Frontal cortex (tissue), 4 donors: ENCODE results near the gene NOP16. TPM values are rescaled to one million over a fixed set of nuclear protein-coding genes. Genes with fewer than 3 reads are reported as not detected.
"Not testable (repeated sequence)": the region's sequence is repeated elsewhere in the genome, so short reads cannot be mapped to it uniquely, and the experiment has no call there.

Experiments used
- DNase-seq, 2 donors: peaks; one replicate each; pipeline ENCODE4 v3.0.0; 2012; ENCODE audit warnings: low spot score in 2 of 2
- FAIRE-seq: peaks from 2 replicates; lab custom pipeline; 2012; peaks lifted over from hg19 to GRCh38; lab: Jason Lieb, UNC
- total RNA-seq: library from RNA; depleted of rRNA; stranded (reverse); fragments of >200 nt; gene quantifications from one replicate; pipeline ENCODE4 v1.2.3, GENCODE V29; 2014
- donor health status: control.
- donor health status: control.
- donor health status: control.

Gene NOP16
- total RNA-seq, 1 donor from 2014 or later: 12.6 TPM

- FAIRE-seq: no peak
- no peak for DNase-seq
These were observed 22.2 kb upstream of the NOP16 start for GRCh38 chr5:176410486-176411180.

- FAIRE-seq (no peak), DNase-seq (no peak)
These were observed 21.4 kb upstream of the NOP16 start for GRCh38 chr5:176409765-176410164.

- FAIRE-seq (no peak), DNase-seq (no peak)
These were observed 20.2 kb upstream of the NOP16 start for GRCh38 chr5:176408590-176408989.

GRCh38 chr5:176408252-176408573, 19.8 kb upstream of the NOP16 start:
- FAIRE-seq, DNase-seq: not testable (repeated sequence)

- DNase-seq (no peak), FAIRE-seq (no peak)
These were observed 19.3 kb upstream of the NOP16 start for GRCh38 chr5:176407456-176408251.

- FAIRE-seq: no peak
- DNase-seq: no peak
These were observed 18.1 kb upstream of the NOP16 start for GRCh38 chr5:176406436-176407052.

GRCh38 chr5:176405656-176406435, 17.4 kb upstream of the NOP16 start:
- DNase-seq (no peak), FAIRE-seq (no peak)

- DNase-seq: no peak
- no peak for FAIRE-seq
These were observed 13.1 kb upstream of the NOP16 start for GRCh38 chr5:176401281-176402205.

GRCh38 chr5:176400382-176401156, 12.2 kb upstream of the NOP16 start:
- DNase-seq (no peak), FAIRE-seq (no peak)

GRCh38 chr5:176397736-176398420, 9.5 kb upstream of the NOP16 start:
- FAIRE-seq (no peak), DNase-seq (no peak)

- FAIRE-seq (no peak), DNase-seq (no peak)
These were observed 7.9 kb upstream of the NOP16 start for GRCh38 chr5:176396330-176396729.

- FAIRE-seq: no peak
These were observed 6.7 kb upstream of the NOP16 start for GRCh38 chr5:176394881-176395675.

GRCh38 chr5:176394096-176394495, 5.7 kb upstream of the NOP16 start:
- FAIRE-seq: no peak
- no peak for DNase-seq

More at GRCh38 chr5:176394881-176395675, 6.7 kb upstream of the NOP16 start:
- no peak for DNase-seq

GRCh38 chr5:176392526-176392925, 4.1 kb upstream of the NOP16 start:
- DNase-seq: no peak
- FAIRE-seq: no peak

GRCh38 chr5:176391999-176392398, 3.6 kb upstream of the NOP16 start:
- FAIRE-seq (no peak), DNase-seq (no peak)

GRCh38 chr5:176391479-176391878, 3.1 kb upstream of the NOP16 start:
- no peak for FAIRE-seq

More at GRCh38 chr5:176391479-176391878, 3.1 kb upstream of the NOP16 start:
- no peak for DNase-seq
